Calu3 (cell line): Measurements from ENCODE around the gene MYBPHL. TPM values are rescaled to one million over a fixed set of nuclear protein-coding genes. Genes with fewer than 3 reads are reported as not detected.

ENCODE experiments used
- BruUV-seq: library from RNA; stranded (reverse); fragments of 400-500 nt; replicated peaks from 2 replicates; lab custom pipeline; 2021; lab: Mats Ljungman, UMichigan
- CTCF ChIA-PET: fragments of 300-600 bp; sonication (Branson Sonifier 250); formaldehyde crosslinking; loops from one replicate; lab custom pipeline; 2022; ENCODE audit warnings: antibody characterized with exemption; lab: Charles Lee
- DNase-seq: peaks from one replicate; pipeline ENCODE4 v3.0.0; 2022
- H3K27ac Mint-ChIP-seq: one replicate; pipeline ENCODE4 v1.8.0; 2022; ENCODE audit warnings: mixed read lengths; ENCODE audit not compliant: unreplicated experiment
- H3K27me3 Mint-ChIP-seq: one replicate; pipeline ENCODE4 v1.8.0; 2022; ENCODE audit warnings: mixed read lengths; ENCODE audit not compliant: unreplicated experiment
- H3K36me3 Mint-ChIP-seq: one replicate; pipeline ENCODE4 v1.8.0; 2022; ENCODE audit warnings: mild to moderate bottlenecking, moderate library complexity, mixed read lengths; ENCODE audit not compliant: insufficient read depth, unreplicated experiment
- H3K4me1 Mint-ChIP-seq: one replicate; pipeline ENCODE4 v1.8.0; 2022; ENCODE audit warnings: mild to moderate bottlenecking, low read depth, mixed read lengths; ENCODE audit not compliant: unreplicated experiment
- H3K4me3 Mint-ChIP-seq: one replicate; pipeline ENCODE4 v1.8.0; 2022; ENCODE audit warnings: mild to moderate bottlenecking, low read depth, moderate library complexity, mixed read lengths; ENCODE audit not compliant: unreplicated experiment
- H3K9me3 Mint-ChIP-seq: one replicate; pipeline ENCODE4 v1.8.0; 2022; ENCODE audit warnings: low read depth, mixed read lengths; ENCODE audit not compliant: unreplicated experiment
- CTCF ChIP-seq: fragments of 200-600 bp; IDR thresholded peaks from one replicate; pipeline ENCODE4 v1.8.0; 2022; ENCODE audit warnings: antibody characterized with exemption; ENCODE audit not compliant: unreplicated experiment
- intact Hi-C: fragments of 100-400 bp; cut with micrococcal nuclease; formaldehyde crosslinking; loops from one replicate; pipeline ENCODE4 v1.10.0; 2022; ENCODE audit not compliant: unreplicated experiment
- total RNA-seq: library from RNA; stranded (reverse); gene quantifications from 2 replicates; pipeline ENCODE4 v1.2.3, GENCODE V29; 2022

The MYBPHL gene
- total RNA-seq, 1 experiment from 2014 or later = not detected

- TSS peak; percentile 28 for BruUV-seq
- H3K36me3 Mint-ChIP-seq = peaks cover 25% of the 10 kb centered on the region
- H3K9me3 Mint-ChIP-seq = no peaks in the 10 kb centered on the region
- no peaks in the 10 kb centered on the region for H3K27me3 Mint-ChIP-seq
- no peak overlapping the region for H3K27ac Mint-ChIP-seq
- no peak overlapping the region for H3K4me3 Mint-ChIP-seq
- peaks cover 18% of the 10 kb centered on the region for H3K4me1 Mint-ChIP-seq
- intact Hi-C loops = loop anchor here (10.0 kb wide), 1 partner anchor 55 kb away; no protein-coding TSS in a partner anchor
- CTCF ChIA-PET = no interaction called here
- DNase-seq = no peak
- TF ChIP-seq CTCF = no peak
These were observed 27.1 kb downstream of the MYBPHL start for GRCh38 chr1:109279615-109280278.

DNA sequence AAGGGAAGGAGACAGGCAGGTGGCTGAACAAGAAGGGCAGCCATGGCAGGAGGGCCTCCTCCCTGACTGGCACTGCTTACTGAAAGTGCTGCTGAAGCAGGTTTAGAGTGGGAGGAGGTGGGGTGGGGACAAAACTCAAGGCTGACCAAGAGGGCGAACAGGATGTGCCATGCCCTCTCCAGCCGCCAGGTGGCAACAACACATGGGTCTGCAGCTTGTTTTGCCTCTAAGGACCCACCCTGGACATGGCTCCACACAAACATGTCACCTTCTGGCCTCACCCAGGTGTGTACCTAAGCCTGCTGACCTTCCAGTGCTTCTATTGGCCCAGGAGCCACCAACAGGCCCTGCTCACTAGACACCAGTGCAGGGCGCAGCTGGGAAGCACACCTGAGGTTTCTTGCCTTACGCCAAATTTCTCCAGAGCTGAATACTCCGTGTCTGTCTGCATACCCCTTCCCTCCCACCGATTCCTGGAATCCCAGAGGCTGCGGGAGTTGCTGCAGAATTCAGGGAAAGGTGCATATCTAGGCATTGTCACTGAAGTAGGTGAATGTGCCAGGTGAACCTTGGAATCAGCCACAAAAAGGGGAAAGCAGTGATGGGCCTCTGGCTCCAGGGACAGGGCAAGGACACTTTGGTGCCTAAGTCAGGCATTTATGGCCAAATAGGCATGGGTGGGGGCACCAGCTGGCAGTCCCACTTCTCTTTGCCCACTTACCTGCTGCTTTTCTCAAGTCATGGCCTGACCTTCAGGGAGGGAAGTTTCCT, 29.2 kb downstream of the MYBPHL start:
- peak overlapping the region; percentile 61 for H3K27ac Mint-ChIP-seq
- BruUV-seq = no TSS peak
- intact Hi-C loops = loop anchor here (2.0 kb wide), 2 partner anchors 121 to 255 kb away; no protein-coding TSS in a partner anchor
- peak; percentile 75 for TF ChIP-seq CTCF
- no peak overlapping the region for H3K4me3 Mint-ChIP-seq
- peak; percentile 74 for DNase-seq
- no peaks in the 10 kb centered on the region for H3K27me3 Mint-ChIP-seq
- peaks cover 28% of the 10 kb centered on the region for H3K4me1 Mint-ChIP-seq
- peaks cover 29% of the 10 kb centered on the region for H3K36me3 Mint-ChIP-seq
- CTCF ChIA-PET = interaction anchor here (0.6 to 1.2 kb wide), 3 partner anchors 120 to 255 kb away, joined by 3 to 4 read pairs (median 4); partner anchors contain the start of gene SORT1
- no peaks in the 10 kb centered on the region for H3K9me3 Mint-ChIP-seq

DNA sequence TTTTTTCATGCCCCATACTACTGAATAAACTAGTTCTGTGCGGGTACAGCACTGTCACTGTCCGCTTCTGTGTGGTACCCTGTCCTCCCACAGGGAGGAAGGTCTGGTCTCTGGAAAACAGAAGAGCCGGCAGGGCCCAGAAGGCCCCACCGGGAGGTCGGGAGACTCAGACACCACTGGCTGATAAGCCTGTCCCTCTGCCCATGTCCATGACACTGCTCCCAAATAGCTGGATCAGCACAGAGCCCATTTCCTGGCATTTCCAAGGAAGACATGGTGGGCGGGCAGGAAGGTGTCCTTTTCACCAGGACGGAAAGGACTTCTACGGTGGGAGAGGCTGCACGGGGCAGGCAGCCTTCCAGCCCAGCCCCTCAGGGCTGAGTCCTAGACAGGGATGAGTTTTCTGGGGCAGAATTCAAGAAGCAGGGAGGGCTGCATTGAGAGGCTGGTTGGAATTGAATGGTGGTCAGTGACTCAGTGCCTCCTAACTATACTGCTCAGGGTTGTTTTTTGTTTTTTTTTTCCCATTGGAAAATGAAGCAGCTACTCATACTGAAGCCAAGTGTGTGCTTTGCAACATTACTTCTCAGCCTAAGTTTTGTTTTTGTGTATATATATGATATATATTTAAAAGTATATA, 31.0 kb downstream of the MYBPHL start:
- TSS peak; percentile 28 for BruUV-seq
- Mint-ChIP-seq H3K9me3 (no peaks in the 10 kb centered on the region), H3K27me3 (no peaks in the 10 kb centered on the region), H3K4me1 (peaks cover 28% of the 10 kb centered on the region), H3K27ac (peak overlapping the region; percentile 85), H3K36me3 (peaks cover 24% of the 10 kb centered on the region), H3K4me3 (peak overlapping the region; percentile 73)
- intact Hi-C loops = loop anchor here (2.0 kb wide), 2 partner anchors 123 to 257 kb away; no protein-coding TSS in a partner anchor
- CTCF ChIA-PET = no interaction called here
- TF ChIP-seq CTCF = no peak
- DNase-seq = no peak

DNA sequence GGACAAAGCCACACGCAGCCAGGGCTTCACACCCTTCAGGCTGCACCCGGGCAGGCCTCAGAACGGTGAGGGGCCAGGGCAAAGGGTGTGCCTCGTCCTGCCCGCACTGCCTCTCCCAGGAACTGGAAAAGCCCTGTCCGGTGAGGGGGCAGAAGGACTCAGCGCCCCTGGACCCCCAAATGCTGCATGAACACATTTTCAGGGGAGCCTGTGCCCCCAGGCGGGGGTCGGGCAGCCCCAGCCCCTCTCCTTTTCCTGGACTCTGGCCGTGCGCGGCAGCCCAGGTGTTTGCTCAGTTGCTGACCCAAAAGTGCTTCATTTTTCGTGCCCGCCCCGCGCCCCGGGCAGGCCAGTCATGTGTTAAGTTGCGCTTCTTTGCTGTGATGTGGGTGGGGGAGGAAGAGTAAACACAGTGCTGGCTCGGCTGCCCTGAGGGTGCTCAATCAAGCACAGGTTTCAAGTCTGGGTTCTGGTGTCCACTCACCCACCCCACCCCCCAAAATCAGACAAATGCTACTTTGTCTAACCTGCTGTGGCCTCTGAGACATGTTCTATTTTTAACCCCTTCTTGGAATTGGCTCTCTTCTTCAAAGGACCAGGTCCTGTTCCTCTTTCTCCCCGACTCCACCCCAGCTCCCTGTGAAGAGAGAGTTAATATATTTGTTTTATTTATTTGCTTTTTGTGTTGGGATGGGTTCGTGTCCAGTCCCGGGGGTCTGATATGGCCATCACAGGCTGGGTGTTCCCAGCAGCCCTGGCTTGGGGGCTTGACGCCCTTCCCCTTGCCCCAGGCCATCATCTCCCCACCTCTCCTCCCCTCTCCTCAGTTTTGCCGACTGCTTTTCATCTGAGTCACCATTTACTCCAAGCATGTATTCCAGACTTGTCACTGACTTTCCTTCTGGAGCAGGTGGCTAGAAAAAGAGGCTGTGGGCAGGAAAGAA, 32.0 kb downstream of the MYBPHL start:
- no peaks in the 10 kb centered on the region for H3K27me3 Mint-ChIP-seq
- peaks cover 28% of the 10 kb centered on the region for H3K4me1 Mint-ChIP-seq
- no peaks in the 10 kb centered on the region for H3K9me3 Mint-ChIP-seq
- peak overlapping the region; percentile 85 for H3K27ac Mint-ChIP-seq
- CTCF ChIA-PET = no interaction called here
- H3K36me3 Mint-ChIP-seq = peaks cover 24% of the 10 kb centered on the region
- intact Hi-C loops = no loop called here
- TF ChIP-seq CTCF = no peak
- peak; percentile 71 for DNase-seq
- H3K4me3 Mint-ChIP-seq = peak overlapping the region; percentile 73
- no TSS peak for BruUV-seq
